ENCODE measurements around the gene RNF150.

The RNF150 gene

DNA sequence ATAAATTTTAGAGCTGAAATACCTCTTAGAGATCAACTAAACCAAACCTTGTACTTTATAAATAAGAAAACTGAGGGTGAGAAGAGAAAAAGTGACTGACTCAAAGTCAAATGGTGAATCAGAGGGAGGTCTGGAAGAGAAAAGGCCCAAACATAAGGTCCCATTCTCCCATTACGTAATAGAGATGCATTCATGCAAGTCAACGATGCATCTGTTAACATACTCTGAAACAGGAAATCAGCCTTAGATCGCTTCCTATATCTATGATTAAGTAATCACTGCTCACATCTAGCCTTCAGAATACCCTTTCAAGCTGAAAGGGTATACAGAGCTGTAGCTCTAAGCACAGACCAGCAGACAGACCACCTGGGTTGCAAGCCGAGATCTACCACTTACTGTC lies 6.5 kb downstream of the RNF150 start:
- Histone ChIP-seq H3K4me3 (ENCODE audit: low read length, poor library complexity, severe bottlenecking) (peak overlapping the region; percentile 86), H3K79me2 (ENCODE audit: insufficient read depth, low read length) (peaks cover 51% of the 10 kb centered on the region)

DNA sequence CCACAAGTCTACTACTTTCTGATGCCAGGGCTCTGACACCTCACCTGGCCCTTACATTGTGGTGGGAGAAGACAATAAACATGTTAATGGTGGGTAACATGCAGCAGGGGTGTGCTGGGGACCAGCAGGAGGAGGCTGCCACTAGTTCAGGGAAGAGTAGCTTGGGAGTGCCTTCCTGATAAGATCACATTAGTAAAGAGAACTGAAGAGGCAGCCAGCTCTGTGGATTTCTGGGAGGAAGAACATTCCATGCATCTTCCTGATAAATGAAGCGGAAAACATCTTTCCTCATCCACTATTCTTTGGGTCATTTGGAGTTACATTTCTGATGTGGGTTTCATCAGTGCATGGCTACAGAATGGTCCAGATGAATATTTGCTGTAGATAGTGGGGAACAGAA lies 9.0 kb downstream of the RNF150 start:
- Histone ChIP-seq H3K27me3 (ENCODE audit: insufficient read depth, low read length, poor library complexity, severe bottlenecking) (no peaks in the 10 kb centered on the region), H3K4me1 (ENCODE audit: insufficient read depth, low read length, poor library complexity, severe bottlenecking) (peaks cover 68% of the 10 kb centered on the region), H3K4me3 (ENCODE audit: low read length, poor library complexity, severe bottlenecking) (no peak overlapping the region), H3K9me3 (ENCODE audit: insufficient read depth, low read depth, low read length) (no peaks in the 10 kb centered on the region), H3K4me2 (ENCODE audit: low read depth, low read length, poor library complexity, severe bottlenecking) (peak overlapping the region; percentile 1), H3K36me3 (ENCODE audit: insufficient read depth, low read length) (no peaks in the 10 kb centered on the region), H3K79me2 (ENCODE audit: insufficient read depth, low read length) (peaks cover 35% of the 10 kb centered on the region), H4K20me1 (ENCODE audit: insufficient read depth, low read length, poor library complexity, severe bottlenecking) (no peaks in the 10 kb centered on the region), H3K9me2 (replicated peaks; ENCODE audit: low read depth, low read length) (no peaks in the 10 kb centered on the region), H3F3A (ENCODE audit: low read depth) (no peaks in the 10 kb centered on the region), H3K9ac (ENCODE audit: low read depth, low read length, poor library complexity, severe bottlenecking) (no peak overlapping the region), H2AFZ (ENCODE audit: low read length) (no peak overlapping the region)
- no peak for TF ChIP-seq EZH2phosphoT487 (IDR thresholded peaks at IDR 0.05; ENCODE audit: borderline replicate concordance)
- TF ChIP-seq, protein P1, sequence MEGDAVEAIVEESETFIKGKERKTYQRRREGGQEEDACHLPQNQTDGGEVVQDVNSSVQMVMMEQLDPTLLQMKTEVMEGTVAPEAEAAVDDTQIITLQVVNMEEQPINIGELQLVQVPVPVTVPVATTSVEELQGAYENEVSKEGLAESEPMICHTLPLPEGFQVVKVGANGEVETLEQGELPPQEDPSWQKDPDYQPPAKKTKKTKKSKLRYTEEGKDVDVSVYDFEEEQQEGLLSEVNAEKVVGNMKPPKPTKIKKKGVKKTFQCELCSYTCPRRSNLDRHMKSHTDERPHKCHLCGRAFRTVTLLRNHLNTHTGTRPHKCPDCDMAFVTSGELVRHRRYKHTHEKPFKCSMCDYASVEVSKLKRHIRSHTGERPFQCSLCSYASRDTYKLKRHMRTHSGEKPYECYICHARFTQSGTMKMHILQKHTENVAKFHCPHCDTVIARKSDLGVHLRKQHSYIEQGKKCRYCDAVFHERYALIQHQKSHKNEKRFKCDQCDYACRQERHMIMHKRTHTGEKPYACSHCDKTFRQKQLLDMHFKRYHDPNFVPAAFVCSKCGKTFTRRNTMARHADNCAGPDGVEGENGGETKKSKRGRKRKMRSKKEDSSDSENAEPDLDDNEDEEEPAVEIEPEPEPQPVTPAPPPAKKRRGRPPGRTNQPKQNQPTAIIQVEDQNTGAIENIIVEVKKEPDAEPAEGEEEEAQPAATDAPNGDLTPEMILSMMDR (conservative IDR thresholded peaks at IDR 0.05; ENCODE audit: low read length): no peak

More for the DNA sequence above, 6.5 kb downstream of the RNF150 start:
- Histone ChIP-seq H3K4me2 (ENCODE audit: low read depth, low read length, poor library complexity, severe bottlenecking) (peak overlapping the region; percentile 87), H3K4me1 (ENCODE audit: insufficient read depth, low read length, poor library complexity, severe bottlenecking) (peaks cover 78% of the 10 kb centered on the region), H3K36me3 (ENCODE audit: insufficient read depth, low read length) (no peaks in the 10 kb centered on the region), H3K27me3 (ENCODE audit: insufficient read depth, low read length, poor library complexity, severe bottlenecking) (no peaks in the 10 kb centered on the region), H4K20me1 (ENCODE audit: insufficient read depth, low read length, poor library complexity, severe bottlenecking) (peaks cover 4% of the 10 kb centered on the region), H3K9me2 (replicated peaks; ENCODE audit: low read depth, low read length) (no peaks in the 10 kb centered on the region), H3K9ac (ENCODE audit: low read depth, low read length, poor library complexity, severe bottlenecking) (no peak overlapping the region), H3K9me3 (ENCODE audit: insufficient read depth, low read depth, low read length) (no peaks in the 10 kb centered on the region), H2AFZ (ENCODE audit: low read length) (no peak overlapping the region), H3F3A (ENCODE audit: low read depth) (no peaks in the 10 kb centered on the region)
- TF ChIP-seq, protein P1 (conservative IDR thresholded peaks at IDR 0.05; ENCODE audit: low read length): no peak
- no peak for TF ChIP-seq EZH2phosphoT487 (IDR thresholded peaks at IDR 0.05; ENCODE audit: borderline replicate concordance)

DNA sequence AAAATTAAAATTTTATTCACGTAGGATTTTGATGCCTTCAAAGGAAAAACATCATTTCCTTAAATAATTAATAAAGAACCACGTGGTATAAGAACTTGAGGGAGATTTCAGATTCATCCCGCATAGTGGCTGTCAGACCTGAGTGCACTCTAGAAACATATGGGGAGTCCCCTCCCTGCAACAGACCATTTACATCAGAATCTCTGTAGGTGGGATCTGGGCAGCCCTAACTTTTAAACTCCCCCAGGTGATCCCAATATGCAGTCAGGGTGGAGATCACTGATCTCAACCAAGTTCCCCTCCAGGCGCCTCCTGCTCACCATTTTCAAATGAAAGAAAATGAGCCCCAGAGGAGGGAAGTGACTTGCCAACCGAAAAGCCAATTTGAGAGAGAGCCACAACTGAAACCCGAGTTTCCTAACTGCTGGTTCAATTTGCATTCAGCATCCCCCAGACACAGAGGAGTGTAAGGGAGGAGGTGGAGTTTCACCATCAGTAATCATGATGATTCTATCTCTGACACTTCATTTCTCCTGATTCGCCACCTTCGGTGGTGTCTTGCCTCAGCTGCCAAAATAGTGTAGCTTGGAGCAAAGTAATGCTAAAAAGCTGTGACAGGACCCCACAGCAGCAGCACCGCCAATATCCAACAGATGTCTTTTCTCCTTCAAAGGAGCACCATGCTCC lies 11.4 kb downstream of the RNF150 start:
- no peak for TF ChIP-seq EZH2phosphoT487 (IDR thresholded peaks at IDR 0.05; ENCODE audit: borderline replicate concordance)
- no peaks in the 10 kb centered on the region for H3K9me3 ChIP-seq (ENCODE audit: insufficient read depth, low read depth, low read length)
- no peaks in the 10 kb centered on the region for H3F3A ChIP-seq (ENCODE audit: low read depth)
- peaks cover 51% of the 10 kb centered on the region for H3K4me1 ChIP-seq (ENCODE audit: insufficient read depth, low read length, poor library complexity, severe bottlenecking)
- peak overlapping the region; percentile 36 for H3K9ac ChIP-seq (ENCODE audit: low read depth, low read length, poor library complexity, severe bottlenecking)
- peak overlapping the region; percentile 59 for H3K4me2 ChIP-seq (ENCODE audit: low read depth, low read length, poor library complexity, severe bottlenecking)
- H3K9me2 ChIP-seq (replicated peaks; ENCODE audit: low read depth, low read length): no peaks in the 10 kb centered on the region
- H2AFZ ChIP-seq (ENCODE audit: low read length): no peak overlapping the region
- H3K79me2 ChIP-seq (ENCODE audit: insufficient read depth, low read length): peaks cover 23% of the 10 kb centered on the region; the same call in 1 of the 2 replicates
- peak overlapping the region; percentile 41 for H3K4me3 ChIP-seq (ENCODE audit: low read length, poor library complexity, severe bottlenecking)
- H3K36me3 ChIP-seq (ENCODE audit: insufficient read depth, low read length): no peaks in the 10 kb centered on the region
- H3K27me3 ChIP-seq (ENCODE audit: insufficient read depth, low read length, poor library complexity, severe bottlenecking): no peaks in the 10 kb centered on the region
- no peaks in the 10 kb centered on the region for H4K20me1 ChIP-seq (ENCODE audit: insufficient read depth, low read length, poor library complexity, severe bottlenecking)

DNA sequence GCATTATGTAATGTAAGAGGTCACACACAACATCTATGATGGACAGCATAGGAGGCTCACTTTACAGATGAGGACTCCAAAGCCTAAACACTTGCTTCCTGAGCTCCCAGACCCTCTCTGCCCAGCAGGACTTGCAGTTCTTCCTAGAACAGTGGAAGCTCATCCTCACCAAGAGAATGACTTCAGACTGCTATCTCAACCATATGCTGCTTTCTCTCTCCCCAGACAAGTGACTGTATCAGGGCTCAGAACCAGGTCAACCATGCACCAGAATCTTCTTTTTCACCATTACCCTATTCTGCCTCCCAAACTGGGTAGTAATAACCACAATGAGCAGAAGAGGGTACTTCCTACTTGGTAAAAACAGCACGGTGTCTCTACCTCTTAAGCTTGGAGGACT lies 12.2 kb downstream of the RNF150 start:
- TF ChIP-seq EZH2phosphoT487 (IDR thresholded peaks at IDR 0.05; ENCODE audit: borderline replicate concordance): no peak
- TF ChIP-seq, protein P1 (conservative IDR thresholded peaks at IDR 0.05; ENCODE audit: low read length): no peak
- Histone ChIP-seq H3K9ac (ENCODE audit: low read depth, low read length, poor library complexity, severe bottlenecking) (peak overlapping the region; percentile 25), H3K36me3 (ENCODE audit: insufficient read depth, low read length) (no peaks in the 10 kb centered on the region), H3K4me1 (ENCODE audit: insufficient read depth, low read length, poor library complexity, severe bottlenecking) (peaks cover 43% of the 10 kb centered on the region), H2AFZ (ENCODE audit: low read length) (no peak overlapping the region), H3K4me2 (ENCODE audit: low read depth, low read length, poor library complexity, severe bottlenecking) (peak overlapping the region; percentile 59), H4K20me1 (ENCODE audit: insufficient read depth, low read length, poor library complexity, severe bottlenecking) (no peaks in the 10 kb centered on the region), H3K79me2 (ENCODE audit: insufficient read depth, low read length) (peaks cover 20% of the 10 kb centered on the region; the same call in 1 of the 2 replicates), H3K27me3 (ENCODE audit: insufficient read depth, low read length, poor library complexity, severe bottlenecking) (no peaks in the 10 kb centered on the region), H3K4me3 (ENCODE audit: low read length, poor library complexity, severe bottlenecking) (no peak overlapping the region), H3K9me2 (replicated peaks; ENCODE audit: low read depth, low read length) (no peaks in the 10 kb centered on the region), H3K9me3 (ENCODE audit: insufficient read depth, low read depth, low read length) (no peaks in the 10 kb centered on the region), H3F3A (ENCODE audit: low read depth) (no peaks in the 10 kb centered on the region)
